Mucosa of descending colon (tissue), 3 donors: ENCODE results near the gene BAX. TPM values are rescaled to one million over a fixed set of nuclear protein-coding genes. Genes with fewer than 3 reads are reported as not detected.
"Not testable (repeated sequence)": the region's sequence is repeated elsewhere in the genome, so short reads cannot be mapped to it uniquely, and the experiment has no call there.

Source experiments
- ATAC-seq: fragments of 200-7000 bp; cut with Tn5 transposase; one replicate; pipeline ENCODE4 v1.9.1; 2020; ENCODE audit warnings: mild to moderate bottlenecking, moderate library complexity
- DNase-seq, 3 donors: peaks; one replicate each; pipeline ENCODE4 v3.0.0-alpha.2; 2020
- H3K36me3 ChIP-seq: fragments of 200-600 bp; one replicate; pipeline ENCODE4 v1.8.0; 2021; ENCODE audit warnings: low read depth, mild to moderate bottlenecking
- H3K4me1 ChIP-seq: fragments of 200-600 bp; one replicate; pipeline ENCODE4 v1.8.0; 2021; ENCODE audit warnings: low read depth, mild to moderate bottlenecking
- H3K4me3 ChIP-seq: fragments of 200-600 bp; one replicate; pipeline ENCODE4 v1.8.0; 2021; ENCODE audit warnings: mild to moderate bottlenecking
- H3K9me3 ChIP-seq: fragments of 200-600 bp; one replicate; pipeline ENCODE4 v1.8.0; 2021; ENCODE audit warnings: mild to moderate bottlenecking
- CTCF ChIP-seq: fragments of 200-600 bp; IDR thresholded peaks from one replicate; pipeline ENCODE4 v1.8.0; 2022; ENCODE audit warnings: antibody characterized with exemption, mild to moderate bottlenecking
- intact Hi-C, 2 donors: fragments of 100-400 bp; cut with DNase I in 1 of 2; cut with micrococcal nuclease in 1 of 2; formaldehyde crosslinking; loops; one replicate each; pipeline versions ENCODE4 v1.11.0 to v1.11.1; 2022; cut with DNase I, micrococcal nuclease
- total RNA-seq, 3 donors: library from RNA; stranded (reverse); fragmentation: NEBNext Ultra II Directional in 2 of 3; extraction: Animal tissue kit (Norgen Biotek cat#: 25700) in 2 of 3; gene quantifications; one replicate each; pipeline versions ENCODE4 v1.2.1 to v1.2.4, GENCODE V29; 2021 to 2023
- donor health status: DM: no; HTN: no; CAD: no; lungs with moderate emphysema.
- donor health status: DM: no; HTN: no; CAD: no.
- donor health status: DM: no; HTN: yes; CAD: no.

BAX gene
- total RNA-seq, 3 donors from 2014 or later: 90.2 to 128 (median 125) TPM

DNA sequence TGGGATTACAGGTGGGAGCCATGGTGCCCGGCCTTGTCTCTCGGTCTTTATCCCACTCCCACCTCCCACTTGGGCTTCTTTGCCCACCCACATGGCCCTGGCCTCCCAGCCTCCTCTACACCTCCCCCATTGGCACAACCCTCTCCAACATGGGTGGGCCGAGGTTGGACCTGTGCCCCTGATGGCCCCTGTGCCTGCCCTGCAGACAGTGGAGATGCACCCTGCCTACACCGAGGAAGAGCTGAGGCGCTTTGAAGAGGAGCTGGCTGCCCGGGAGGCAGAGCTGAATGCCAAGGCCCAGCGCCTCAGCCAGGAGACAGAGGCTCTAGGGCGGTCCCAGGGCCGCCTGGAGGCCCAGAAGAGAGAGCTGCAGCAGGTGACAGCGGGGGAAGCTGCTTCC lies 33.7 kb upstream of the BAX start:
- no peak for TF ChIP-seq CTCF
- H3K36me3 ChIP-seq: no peaks in the 10 kb centered on the region
- no peak overlapping the region for H3K4me3 ChIP-seq
- ATAC-seq (no peak), DNase-seq (no peak)
- intact Hi-C loops: no loop called here
- H3K4me1 ChIP-seq: no peaks in the 10 kb centered on the region
- no peaks in the 10 kb centered on the region for H3K9me3 ChIP-seq

DNA sequence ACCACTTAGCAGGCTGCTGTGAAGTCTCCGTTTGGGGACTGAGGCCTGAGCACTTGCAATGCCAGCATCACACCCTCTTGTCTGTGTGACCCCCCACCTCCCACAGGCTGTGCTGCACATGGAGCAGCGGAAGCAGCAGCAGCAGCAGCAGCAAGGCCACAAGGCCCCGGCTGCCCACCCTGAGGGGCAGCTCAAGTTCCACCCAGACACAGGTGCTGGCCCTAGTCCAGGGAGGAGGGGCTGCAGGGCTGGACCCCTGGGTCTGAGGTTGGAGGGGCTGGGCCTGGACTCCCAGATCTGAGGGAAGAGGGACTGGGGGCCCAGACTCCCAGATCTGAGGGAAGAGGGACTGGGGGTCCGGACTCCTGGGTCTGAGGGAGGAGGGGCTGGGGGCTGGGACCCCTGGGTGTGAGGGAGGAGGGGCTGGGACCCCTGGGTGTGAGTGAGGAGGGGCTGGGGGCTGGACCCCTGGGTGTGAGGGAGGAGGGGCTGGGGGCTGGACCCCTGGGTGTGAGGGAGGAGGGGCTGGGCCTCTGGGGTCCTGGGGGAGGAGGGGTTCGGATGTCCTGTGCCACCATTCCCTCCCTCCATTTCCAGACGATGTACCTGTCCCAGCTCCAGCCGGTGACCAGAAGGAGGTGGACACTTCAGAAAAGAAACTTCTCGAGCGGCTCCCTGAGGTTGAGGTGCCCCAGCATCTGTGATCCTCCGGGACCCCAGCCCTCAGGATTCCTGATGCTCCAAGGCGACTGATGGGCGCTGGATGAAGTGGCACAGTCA lies 32.8 kb upstream of the BAX start:
- DNase-seq (no peak), ATAC-seq (no peak)
- Histone ChIP-seq H3K36me3 (no peaks in the 10 kb centered on the region), H3K9me3 (no peaks in the 10 kb centered on the region), H3K4me3 (no peak overlapping the region), H3K4me1 (no peaks in the 10 kb centered on the region)
- TF ChIP-seq CTCF: no peak
- intact Hi-C loops: no loop called here

- TF ChIP-seq CTCF: no peak
- Histone ChIP-seq H3K9me3 (no peaks in the 10 kb centered on the region), H3K4me1 (peaks cover 4% of the 10 kb centered on the region), H3K36me3 (no peaks in the 10 kb centered on the region), H3K4me3 (no peak overlapping the region)
- DNase-seq (no peak), ATAC-seq (no peak)
- intact Hi-C loops: no loop called here
Observed at GRCh38 chr19:48922548-48923490, 31.9 kb upstream of the BAX start.

- DNase-seq (no peak), ATAC-seq (peak; percentile 7)
- Histone ChIP-seq H3K36me3 (no peaks in the 10 kb centered on the region), H3K4me3 (no peak overlapping the region), H3K4me1 (peaks cover 4% of the 10 kb centered on the region), H3K9me3 (no peaks in the 10 kb centered on the region)
- no peak for TF ChIP-seq CTCF
- intact Hi-C loops: no loop called here
Observed at GRCh38 chr19:48925240-48925843, 29.3 kb upstream of the BAX start.

DNA sequence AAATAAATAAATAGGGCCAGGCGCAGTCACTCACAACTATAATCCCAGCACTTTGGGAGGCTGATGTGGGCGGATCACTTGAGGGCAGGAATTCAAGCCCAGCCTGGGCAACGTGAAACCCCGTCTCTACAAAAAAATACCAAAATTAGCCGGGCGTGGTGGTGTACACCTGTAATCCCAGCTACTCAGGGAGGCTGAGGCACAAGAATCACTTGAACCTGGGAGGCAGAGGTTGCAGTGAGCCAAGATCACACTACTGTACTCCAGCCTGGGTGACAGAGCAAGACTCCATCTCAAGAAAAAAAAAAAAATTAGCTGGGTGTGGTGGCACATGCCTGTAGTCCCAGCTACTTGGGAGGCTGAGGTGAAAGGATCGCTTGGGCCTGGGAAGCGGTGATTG lies 28.8 kb upstream of the BAX start:
- H3K9me3 ChIP-seq, DNase-seq, H3K36me3 ChIP-seq, H3K4me3 ChIP-seq, H3K4me1 ChIP-seq, ATAC-seq, intact Hi-C loops: not testable (repeated sequence)
